H9 (cell line): Measurements from ENCODE around the gene MCEE. TPM values are rescaled to one million over a fixed set of nuclear protein-coding genes. Genes with fewer than 3 reads are reported as not detected.

Source experiments
- DNase-seq: peaks from one replicate; pipeline ENCODE4 v3.0.0-alpha.2; 2017
- H2AFZ ChIP-seq: one replicate; pipeline ENCODE4 v1.6.1; 2013; ENCODE audit warnings: mild to moderate bottlenecking, low read length, control low read depth, moderate library complexity
- H2AK5ac ChIP-seq: 2 replicates; pipeline ENCODE4 v1.6.1; 2013; ENCODE audit warnings: low read length, control low read depth, mixed read lengths; ENCODE audit not compliant: insufficient read length
- H2BK120ac ChIP-seq: one replicate; pipeline ENCODE4 v1.6.1; 2013; ENCODE audit warnings: low read depth, mild to moderate bottlenecking, low read length, control low read depth, inconsistent platforms; ENCODE audit not compliant: poor library complexity, severe bottlenecking
- H2BK12ac ChIP-seq: 2 replicates; pipeline ENCODE4 v1.6.1; 2013; ENCODE audit warnings: low read length, control low read depth, mixed read lengths, low read depth; ENCODE audit not compliant: insufficient read length
- H2BK15ac ChIP-seq: 2 replicates; pipeline ENCODE4 v1.6.1; 2013; ENCODE audit warnings: low read depth, low read length, control low read depth
- H2BK20ac ChIP-seq: one replicate; pipeline ENCODE4 v1.6.1; 2013; ENCODE audit warnings: low read depth, mild to moderate bottlenecking, low read length, control low read depth, inconsistent platforms; ENCODE audit not compliant: poor library complexity, severe bottlenecking
- H2BK5ac ChIP-seq: 2 replicates; pipeline ENCODE4 v1.6.1; 2013; ENCODE audit warnings: low read length, control low read depth, mixed read lengths; ENCODE audit not compliant: insufficient read length
- H3K14ac ChIP-seq: 2 replicates; pipeline ENCODE4 v1.6.1; 2013; ENCODE audit warnings: low read length, control low read depth; ENCODE audit not compliant: insufficient read depth
- H3K18ac ChIP-seq: 2 replicates; pipeline ENCODE4 v1.6.1; 2013; ENCODE audit warnings: low read depth, mild to moderate bottlenecking, mixed read lengths, low read length, control low read depth; ENCODE audit not compliant: insufficient read length
- H3K23ac ChIP-seq: 2 replicates; pipeline ENCODE4 v1.6.1; 2013; ENCODE audit warnings: low read length, control low read depth, mixed read lengths, low read depth; ENCODE audit not compliant: insufficient read length
- H3K23me2 ChIP-seq: 2 replicates; pipeline ENCODE4 v1.6.1; 2013; ENCODE audit warnings: low read depth, mild to moderate bottlenecking, mixed read lengths, low read length, control low read depth; ENCODE audit not compliant: insufficient read length, poor library complexity, severe bottlenecking
- H3K27ac ChIP-seq: 2 replicates; pipeline ENCODE4 v1.5.1; 2013; ENCODE audit warnings: low read length, control low read depth, mixed read lengths, low read depth; ENCODE audit not compliant: insufficient read length
- H3K27me3 ChIP-seq: 2 replicates; pipeline ENCODE4 v1.6.1; 2013; ENCODE audit warnings: low read length, control low read depth, inconsistent platforms; ENCODE audit not compliant: insufficient read depth
- H3K4ac ChIP-seq: 2 replicates; pipeline ENCODE4 v1.6.1; 2013; ENCODE audit warnings: low read depth, mild to moderate bottlenecking, control low read depth, inconsistent platforms, low read length, moderate library complexity
- H3K4me1 ChIP-seq: 2 replicates; pipeline ENCODE4 v1.6.1; 2013; ENCODE audit warnings: low read length, control low read depth, inconsistent platforms; ENCODE audit not compliant: insufficient read depth
- H3K4me2 ChIP-seq: 2 replicates; pipeline ENCODE4 v1.6.1; 2013; ENCODE audit warnings: low read length, control low read depth, mixed read lengths; ENCODE audit not compliant: insufficient read length, insufficient read depth
- H3K56ac ChIP-seq: 2 replicates; pipeline ENCODE4 v1.6.1; 2013; ENCODE audit warnings: low read depth, mild to moderate bottlenecking, mixed read lengths, low read length, control low read depth; ENCODE audit not compliant: insufficient read length
- H3K79me1 ChIP-seq: 2 replicates; pipeline ENCODE4 v1.6.1; 2013; ENCODE audit warnings: low read depth, mild to moderate bottlenecking, moderate library complexity, low read length, control low read depth, inconsistent platforms; ENCODE audit not compliant: insufficient read depth, poor library complexity, severe bottlenecking
- H3K79me2 ChIP-seq: 2 replicates; pipeline ENCODE4 v1.6.1; 2013; ENCODE audit warnings: low read length, control low read depth, inconsistent platforms; ENCODE audit not compliant: insufficient read depth
- H3K9ac ChIP-seq: 2 replicates; pipeline ENCODE4 v1.6.1; 2013; ENCODE audit warnings: low read length, control low read depth, mixed read lengths; ENCODE audit not compliant: insufficient read length; ENCODE audit errors: extremely low read depth
- H3K9me3 ChIP-seq: one replicate; pipeline ENCODE4 v1.6.1; 2013; ENCODE audit warnings: low read depth, low read length, inconsistent platforms; ENCODE audit not compliant: control insufficient read depth
- H3T11ph ChIP-seq: one replicate; pipeline ENCODE4 v1.6.1; 2013; ENCODE audit warnings: mild to moderate bottlenecking, low read length, control low read depth, inconsistent platforms
- H4K20me1 ChIP-seq: one replicate; pipeline ENCODE4 v1.6.1; 2013; ENCODE audit not compliant: control insufficient read depth, insufficient read length, insufficient read depth
- H4K5ac ChIP-seq: 2 replicates; pipeline ENCODE4 v1.6.1; 2013; ENCODE audit warnings: low read depth, mild to moderate bottlenecking, mixed read lengths, low read length, control low read depth; ENCODE audit not compliant: insufficient read length
- H4K8ac ChIP-seq: replicated peaks from 2 replicates; pipeline ENCODE4 v1.6.1; 2013; ENCODE audit warnings: low read length, control low read depth, mixed read lengths, low read depth; ENCODE audit not compliant: insufficient read length
- H4K91ac ChIP-seq: 2 replicates; pipeline ENCODE4 v1.6.1; 2013; ENCODE audit warnings: low read depth, mild to moderate bottlenecking, moderate library complexity, mixed read lengths, low read length, control low read depth; ENCODE audit not compliant: insufficient read length
- H3K27ac Mint-ChIP-seq, 3 experiments: 2 replicates in 2 of 3; 3 replicates in 1 of 3; pipeline ENCODE4 v1.8.0; 2020 to 2021; ENCODE audit warnings: mixed read lengths in 3 of 3, mild to moderate bottlenecking in 1 of 3, moderate library complexity in 1 of 3
- H3K27me3 Mint-ChIP-seq: 2 replicates; pipeline ENCODE4 v1.8.0; 2021; ENCODE audit warnings: low read depth, mild to moderate bottlenecking, moderate library complexity, mixed read lengths
- H3K36me3 Mint-ChIP-seq, 3 experiments: 2 replicates in 2 of 3; 3 replicates in 1 of 3; pipeline ENCODE4 v1.8.0; 2020 to 2021; ENCODE audit warnings: low read depth in 3 of 3, mixed read lengths in 3 of 3; ENCODE audit not compliant: insufficient read depth in 1 of 3
- H3K4me1 Mint-ChIP-seq, 2 experiments: 2 replicates each; pipeline ENCODE4 v1.8.0; 2020; ENCODE audit warnings: mixed read lengths in 2 of 2
- H3K4me3 Mint-ChIP-seq, 2 experiments: 2 replicates in 1 of 2; 3 replicates in 1 of 2; pipeline ENCODE4 v1.8.0; 2020 to 2021; ENCODE audit warnings: mild to moderate bottlenecking in 2 of 2, mixed read lengths in 2 of 2, moderate library complexity in 1 of 2
- H3K9me3 Mint-ChIP-seq, 2 experiments: 2 replicates in 1 of 2; 3 replicates in 1 of 2; pipeline ENCODE4 v1.8.0; 2020; ENCODE audit warnings: mild to moderate bottlenecking in 2 of 2, mixed read lengths in 2 of 2, moderate library complexity in 1 of 2
- WGBS: extraction: QIAGEN DNeasy Blood & Tissue Kit; methylation state at CpG from one replicate; pipeline ENCODE4 v1.1.7; 2013; ENCODE audit warnings: missing lambda C conversion rate, low lambda C conversion rate, mixed read lengths; ENCODE audit not compliant: insufficient read length; ENCODE audit errors: extremely low coverage; 5-methylcytosine and 5-hydroxymethylcytosine counted together
- total RNA-seq: library from RNA; stranded (reverse); gene quantifications from 2 replicates; pipeline ENCODE4 v1.2.1, GENCODE V29; 2021
- TF ChIP-seq, protein P1 (sequence below): fragments of 200-600 bp; sonication (generic); conservative IDR thresholded peaks from 3 replicates; pipeline ENCODE4 v1.8.0; 2021; ENCODE audit warnings: antibody characterized with exemption, mild to moderate bottlenecking

Gene MCEE
- total RNA-seq, 1 experiment from 2014 or later, result 12.5 TPM

- Histone ChIP-seq H2BK5ac (no peak overlapping the region), H3K79me1 (no peaks in the 10 kb centered on the region), H2BK20ac (no peak overlapping the region), H3K23me2 (no peaks in the 10 kb centered on the region), H3K23ac (no peak overlapping the region), H3K4ac (no peak overlapping the region), H3K4me1 (no peaks in the 10 kb centered on the region), H2AFZ (no peak overlapping the region), H2BK12ac (no peak overlapping the region), H3K9me3 (no peaks in the 10 kb centered on the region), H4K20me1 (no peaks in the 10 kb centered on the region), H3K27me3 (no peaks in the 10 kb centered on the region), H3K4me2 (no peak overlapping the region), H2AK5ac (no peak overlapping the region), H2BK120ac (no peak overlapping the region), H3K27ac (no peak overlapping the region), H3K18ac (no peak overlapping the region), H4K8ac (no peak overlapping the region), H3K79me2 (no peaks in the 10 kb centered on the region), H3T11ph (no peak overlapping the region), H3K14ac (no peak overlapping the region), H3K56ac (no peak overlapping the region), H4K91ac (no peak overlapping the region), H3K9ac (no peak overlapping the region), H4K5ac (no peak overlapping the region), H2BK15ac (no peak overlapping the region)
- no peak overlapping the region for H3K4me3 Mint-ChIP-seq
- H3K27ac Mint-ChIP-seq, result peak overlapping the region in 1 of 3 experiments; percentile 8; a peak in 1 of 7 replicates
- WGBS, result no CpG with 5 or more reads among the region's 2 CpGs
- TF ChIP-seq, protein P1, sequence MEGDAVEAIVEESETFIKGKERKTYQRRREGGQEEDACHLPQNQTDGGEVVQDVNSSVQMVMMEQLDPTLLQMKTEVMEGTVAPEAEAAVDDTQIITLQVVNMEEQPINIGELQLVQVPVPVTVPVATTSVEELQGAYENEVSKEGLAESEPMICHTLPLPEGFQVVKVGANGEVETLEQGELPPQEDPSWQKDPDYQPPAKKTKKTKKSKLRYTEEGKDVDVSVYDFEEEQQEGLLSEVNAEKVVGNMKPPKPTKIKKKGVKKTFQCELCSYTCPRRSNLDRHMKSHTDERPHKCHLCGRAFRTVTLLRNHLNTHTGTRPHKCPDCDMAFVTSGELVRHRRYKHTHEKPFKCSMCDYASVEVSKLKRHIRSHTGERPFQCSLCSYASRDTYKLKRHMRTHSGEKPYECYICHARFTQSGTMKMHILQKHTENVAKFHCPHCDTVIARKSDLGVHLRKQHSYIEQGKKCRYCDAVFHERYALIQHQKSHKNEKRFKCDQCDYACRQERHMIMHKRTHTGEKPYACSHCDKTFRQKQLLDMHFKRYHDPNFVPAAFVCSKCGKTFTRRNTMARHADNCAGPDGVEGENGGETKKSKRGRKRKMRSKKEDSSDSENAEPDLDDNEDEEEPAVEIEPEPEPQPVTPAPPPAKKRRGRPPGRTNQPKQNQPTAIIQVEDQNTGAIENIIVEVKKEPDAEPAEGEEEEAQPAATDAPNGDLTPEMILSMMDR, result no peak
- H3K9me3 Mint-ChIP-seq, result no peaks in the 10 kb centered on the region
- H3K4me1 Mint-ChIP-seq, result peaks cover 0 to 4% of the 10 kb centered on the region in 2 experiments; a peak in 1 of 4 replicates
- DNase-seq, result no peak
- peaks cover 36 to 67% (median 62%) of the 10 kb centered on the region in 3 experiments; a peak in 6 of 7 replicates for H3K36me3 Mint-ChIP-seq
- H3K27me3 Mint-ChIP-seq, result no peaks in the 10 kb centered on the region; the same call in 1 of the 2 replicates
Measured at GRCh38 chr2:71148506-71149063, 18.6 kb upstream of the MCEE start.
